Retinal pigment epithelial cell (primary cell): ENCODE results near the gene CBLN3.

Experiments
- DNase-seq: peaks from one replicate; pipeline ENCODE4 v3.0.0-alpha.2; 2010; ENCODE audit warnings: low read depth
- H3K4me3 ChIP-seq: 2 replicates; pipeline ENCODE4 v1.5.1; 2011; ENCODE audit warnings: mild to moderate bottlenecking, low read length, control low read depth, moderate library complexity
- TF ChIP-seq, protein P1 (sequence below): conservative IDR thresholded peaks from 2 replicates; pipeline ENCODE4 v1.5.1; 2011; ENCODE audit warnings: low read depth, low read length, control low read depth, inconsistent platforms

The CBLN3 gene

DNA sequence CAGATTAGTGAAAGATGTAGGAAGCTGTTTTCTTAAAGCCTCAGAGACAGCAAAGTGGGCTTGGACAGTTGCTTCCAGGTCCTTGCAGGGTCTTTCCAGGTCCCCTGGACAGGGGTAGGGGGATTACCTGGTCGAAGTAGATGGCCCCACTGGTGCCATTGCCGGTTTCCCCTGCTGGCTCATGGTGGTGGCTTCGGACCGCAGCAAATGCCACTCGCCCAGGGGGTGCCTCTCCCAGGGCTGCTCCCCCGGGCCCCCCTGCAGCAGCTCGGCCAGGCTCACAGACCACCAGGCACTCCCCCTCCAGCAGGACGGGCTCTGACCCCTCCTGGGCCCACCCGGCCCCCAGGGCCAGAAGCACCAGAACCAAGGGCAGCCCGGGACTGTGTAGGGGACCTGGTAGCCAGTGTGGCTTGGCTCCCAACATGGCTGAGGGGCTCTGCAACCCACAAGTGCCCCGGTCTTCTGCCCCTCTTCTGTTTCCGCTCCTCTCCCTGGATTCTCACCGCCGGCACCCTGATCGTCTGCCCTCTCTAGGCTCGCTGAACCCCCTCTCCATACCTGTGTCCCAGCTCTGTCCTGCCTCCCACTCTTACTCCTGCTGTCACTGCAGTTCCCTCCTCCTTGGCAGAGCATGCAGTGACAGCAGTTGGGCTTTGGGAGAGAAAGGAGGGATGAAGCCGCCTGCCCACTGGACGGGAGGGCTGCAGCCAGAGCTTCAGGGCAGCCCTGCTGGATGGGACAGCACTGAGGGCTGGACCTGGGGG is 657 bp downstream of the CBLN3 start:
- TF ChIP-seq, protein P1, sequence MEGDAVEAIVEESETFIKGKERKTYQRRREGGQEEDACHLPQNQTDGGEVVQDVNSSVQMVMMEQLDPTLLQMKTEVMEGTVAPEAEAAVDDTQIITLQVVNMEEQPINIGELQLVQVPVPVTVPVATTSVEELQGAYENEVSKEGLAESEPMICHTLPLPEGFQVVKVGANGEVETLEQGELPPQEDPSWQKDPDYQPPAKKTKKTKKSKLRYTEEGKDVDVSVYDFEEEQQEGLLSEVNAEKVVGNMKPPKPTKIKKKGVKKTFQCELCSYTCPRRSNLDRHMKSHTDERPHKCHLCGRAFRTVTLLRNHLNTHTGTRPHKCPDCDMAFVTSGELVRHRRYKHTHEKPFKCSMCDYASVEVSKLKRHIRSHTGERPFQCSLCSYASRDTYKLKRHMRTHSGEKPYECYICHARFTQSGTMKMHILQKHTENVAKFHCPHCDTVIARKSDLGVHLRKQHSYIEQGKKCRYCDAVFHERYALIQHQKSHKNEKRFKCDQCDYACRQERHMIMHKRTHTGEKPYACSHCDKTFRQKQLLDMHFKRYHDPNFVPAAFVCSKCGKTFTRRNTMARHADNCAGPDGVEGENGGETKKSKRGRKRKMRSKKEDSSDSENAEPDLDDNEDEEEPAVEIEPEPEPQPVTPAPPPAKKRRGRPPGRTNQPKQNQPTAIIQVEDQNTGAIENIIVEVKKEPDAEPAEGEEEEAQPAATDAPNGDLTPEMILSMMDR: no peak
- DNase-seq: no peak
- no peak overlapping the region for H3K4me3 ChIP-seq

DNA sequence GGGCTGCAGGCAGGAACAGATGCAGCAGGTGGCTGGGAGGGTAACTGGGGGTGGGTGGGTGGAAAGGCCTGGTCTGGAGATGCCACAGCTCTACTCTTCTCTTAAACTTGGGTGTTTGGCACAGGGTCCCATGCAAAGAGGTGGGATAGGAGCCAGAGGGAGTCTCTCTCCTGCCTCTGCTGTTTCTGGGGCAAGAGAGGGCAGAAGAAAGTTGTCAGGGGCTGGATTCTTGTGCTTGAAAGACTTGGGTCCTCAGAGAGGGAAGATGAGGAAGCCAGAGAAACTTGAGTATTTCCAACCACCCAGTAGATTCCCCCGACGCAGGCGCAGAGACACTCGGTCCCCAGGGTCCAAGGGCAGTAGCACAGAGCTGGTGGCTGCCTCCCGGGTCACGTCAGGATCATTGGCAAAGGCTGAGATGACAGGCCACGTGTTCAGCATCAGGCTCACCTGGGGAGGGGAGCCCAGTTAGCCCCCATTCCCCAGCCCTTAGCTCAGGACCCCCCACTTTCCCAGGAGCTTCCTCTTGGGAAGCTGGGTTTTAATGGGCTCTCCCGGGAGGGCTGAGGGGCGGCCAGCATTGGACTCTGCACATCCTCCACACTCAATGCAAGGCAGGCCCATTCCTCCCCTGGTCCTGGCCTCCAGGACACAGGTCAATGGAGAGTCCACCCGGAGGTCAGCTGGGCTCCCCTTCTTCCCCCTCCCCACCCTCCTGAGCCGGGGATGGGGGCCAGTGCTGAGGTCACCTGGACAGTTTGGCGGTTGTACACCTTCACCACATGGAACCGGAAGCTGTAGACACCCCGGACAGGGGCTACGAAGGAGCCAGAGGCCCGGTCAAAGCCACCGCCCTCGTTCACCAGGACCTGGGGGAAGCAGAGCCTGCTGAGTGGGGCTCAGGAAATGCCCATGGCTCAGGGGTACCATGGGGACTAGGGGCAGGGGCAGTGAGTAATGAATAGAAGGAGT is 1.6 kb downstream of the CBLN3 start:
- no peak for DNase-seq
- TF ChIP-seq, protein P1: no peak
- no peak overlapping the region for H3K4me3 ChIP-seq

DNA sequence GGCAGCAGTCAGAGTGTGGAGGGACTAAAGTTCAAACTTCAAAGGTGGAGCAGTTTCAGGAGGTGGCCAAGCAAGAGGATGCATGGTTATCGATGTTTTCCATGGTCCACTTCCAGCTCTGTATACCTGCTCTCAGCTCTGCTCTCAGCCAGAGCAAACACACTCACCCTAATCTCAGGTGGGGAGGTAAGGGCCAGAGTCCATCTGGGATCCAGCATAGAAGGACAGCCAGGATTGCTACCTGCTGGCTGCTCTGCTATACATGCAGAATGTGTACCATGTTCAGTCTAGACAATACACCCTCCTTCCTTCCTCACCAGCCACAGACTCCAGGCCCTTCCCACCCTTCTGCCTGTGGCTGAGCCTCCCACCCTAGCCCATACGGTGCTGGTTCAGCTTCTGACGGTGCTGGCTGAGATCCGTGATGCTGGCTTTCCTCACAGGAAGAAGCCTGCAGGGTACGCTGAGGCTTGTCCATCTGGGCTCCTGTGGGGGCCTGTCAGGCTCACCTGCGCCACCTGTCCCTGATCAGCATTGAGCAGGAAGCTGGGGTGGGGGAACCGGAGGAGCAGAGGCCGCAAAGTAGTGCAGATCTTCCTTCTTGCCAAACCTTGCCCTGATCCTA is 2.4 kb downstream of the CBLN3 start:
- DNase-seq: no peak
- TF ChIP-seq, protein P1: no peak
- H3K4me3 ChIP-seq: no peak overlapping the region

DNA sequence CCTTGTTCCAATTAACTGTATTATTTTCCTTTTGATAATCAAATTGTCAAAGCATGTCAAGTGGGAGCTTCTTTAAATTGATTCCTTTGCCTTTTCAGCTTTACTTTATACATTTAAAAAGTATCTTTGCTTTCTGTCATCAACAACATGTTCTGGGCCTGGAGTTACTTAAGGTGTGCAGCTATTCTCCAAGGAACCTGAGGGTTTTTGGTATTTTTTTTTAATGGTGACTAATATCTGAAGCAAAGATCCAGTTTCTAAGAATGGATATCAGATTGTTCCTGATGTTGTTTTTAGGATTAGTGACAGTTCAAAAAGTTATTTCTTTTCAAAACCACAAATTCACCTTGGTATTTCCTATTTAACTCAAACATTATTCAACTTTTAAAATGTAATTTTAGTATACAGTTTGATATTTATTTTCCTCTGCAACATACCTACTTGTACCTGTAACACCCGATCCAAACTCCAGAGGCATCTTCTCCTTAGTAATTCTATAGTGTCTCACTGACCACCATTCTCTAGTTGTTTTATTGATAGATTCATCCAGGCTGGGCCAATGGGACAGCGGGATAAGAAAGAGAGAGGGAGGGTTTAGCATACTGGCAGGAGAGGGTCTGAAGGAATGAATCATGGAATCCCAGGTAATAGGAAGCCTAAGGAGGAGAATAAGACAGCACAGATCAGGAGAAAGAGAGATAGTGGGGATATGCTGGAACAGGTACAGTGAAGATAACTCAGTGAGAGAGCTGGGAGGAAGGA is 3.1 kb downstream of the CBLN3 start:
- TF ChIP-seq, protein P1: no peak
- DNase-seq: no peak
- no peak overlapping the region for H3K4me3 ChIP-seq

DNA sequence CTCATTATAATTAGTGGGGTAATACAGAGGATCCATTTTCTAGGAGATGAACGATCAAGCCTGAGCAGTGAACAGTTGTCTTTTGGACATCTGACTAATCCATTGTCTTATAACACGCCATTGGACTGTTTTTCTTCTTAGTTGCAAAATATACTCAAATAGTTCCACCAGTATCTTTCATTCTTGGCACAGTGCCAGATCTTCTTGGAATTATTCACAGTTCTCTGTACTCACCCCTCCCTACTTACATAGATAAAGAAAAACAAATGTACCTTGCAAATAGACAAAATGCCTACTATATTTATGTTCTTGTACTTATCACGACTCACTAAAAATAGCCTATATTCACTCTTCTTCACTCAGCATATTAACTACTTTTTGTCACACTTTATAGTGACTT is 3.8 kb downstream of the CBLN3 start:
- H3K4me3 ChIP-seq: no peak overlapping the region
- DNase-seq: no peak
- TF ChIP-seq, protein P1: no peak
